GM12801 (cell line): ENCODE results near the gene DDIAS.

Experiments
- CTCF ChIP-seq: IDR thresholded peaks from one replicate; pipeline ENCODE4 v1.5.1; 2011; ENCODE audit warnings: control low read depth; ENCODE audit not compliant: insufficient read length; ENCODE audit errors: extremely low read depth

Gene DDIAS

GRCh38 chr11:82901922-82902485, 468 bp downstream of the DDIAS start:
- no peak for TF ChIP-seq CTCF

DNA sequence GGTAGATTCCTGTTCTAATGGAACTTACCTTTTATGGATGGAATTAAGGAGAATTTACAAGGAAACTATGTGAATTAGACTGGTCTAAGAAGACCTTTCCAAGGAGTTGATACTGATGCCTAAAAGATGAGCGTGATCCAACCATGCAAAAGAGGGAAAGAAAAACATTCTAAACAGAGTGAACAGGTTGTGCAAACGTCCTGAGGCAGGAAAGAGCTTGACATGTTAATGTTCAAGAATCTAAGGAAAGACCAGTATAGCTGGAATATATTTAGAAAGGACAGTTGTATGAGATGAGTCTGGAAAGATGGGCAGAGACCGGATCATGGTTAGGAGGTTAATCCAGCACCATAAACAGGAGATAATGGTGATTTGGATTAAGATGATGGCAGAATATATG, 1.3 kb downstream of the DDIAS start:
- no peak for TF ChIP-seq CTCF

GRCh38 chr11:82903843-82904586, 2.5 kb downstream of the DDIAS start:
- TF ChIP-seq CTCF: no peak

GRCh38 chr11:82906236-82906635, 4.7 kb downstream of the DDIAS start:
- TF ChIP-seq CTCF: no peak

DNA sequence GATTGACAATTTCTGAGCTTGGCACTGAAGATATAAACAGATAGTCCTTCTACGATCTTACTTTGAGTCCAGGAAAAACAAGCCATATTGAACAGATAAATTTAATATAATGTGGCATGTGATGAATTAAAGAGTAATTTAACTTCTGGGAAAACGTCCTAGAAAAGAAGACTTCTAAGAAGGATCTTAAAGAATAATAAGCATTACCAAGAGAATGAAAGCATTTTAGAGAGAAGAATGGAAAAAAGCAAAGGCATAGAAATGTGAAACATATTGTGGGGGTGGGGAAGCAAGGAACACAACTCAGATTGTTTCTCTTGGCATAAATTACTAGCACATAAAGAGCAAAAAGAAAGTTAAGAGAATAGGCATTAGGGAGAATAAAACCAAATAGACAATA, 5.4 kb downstream of the DDIAS start:
- no peak for TF ChIP-seq CTCF

GRCh38 chr11:82907371-82907770, 5.8 kb downstream of the DDIAS start:
- TF ChIP-seq CTCF: no peak

- TF ChIP-seq CTCF: no peak
These were observed 6.8 kb downstream of the DDIAS start for GRCh38 chr11:82908311-82908710.
